ENCODE measurements around the gene ANKRD18B.
"Not testable (repeated sequence)": the region's sequence is repeated elsewhere in the genome, so short reads cannot be mapped to it uniquely, and the experiment has no call there.

Gene ANKRD18B

DNA sequence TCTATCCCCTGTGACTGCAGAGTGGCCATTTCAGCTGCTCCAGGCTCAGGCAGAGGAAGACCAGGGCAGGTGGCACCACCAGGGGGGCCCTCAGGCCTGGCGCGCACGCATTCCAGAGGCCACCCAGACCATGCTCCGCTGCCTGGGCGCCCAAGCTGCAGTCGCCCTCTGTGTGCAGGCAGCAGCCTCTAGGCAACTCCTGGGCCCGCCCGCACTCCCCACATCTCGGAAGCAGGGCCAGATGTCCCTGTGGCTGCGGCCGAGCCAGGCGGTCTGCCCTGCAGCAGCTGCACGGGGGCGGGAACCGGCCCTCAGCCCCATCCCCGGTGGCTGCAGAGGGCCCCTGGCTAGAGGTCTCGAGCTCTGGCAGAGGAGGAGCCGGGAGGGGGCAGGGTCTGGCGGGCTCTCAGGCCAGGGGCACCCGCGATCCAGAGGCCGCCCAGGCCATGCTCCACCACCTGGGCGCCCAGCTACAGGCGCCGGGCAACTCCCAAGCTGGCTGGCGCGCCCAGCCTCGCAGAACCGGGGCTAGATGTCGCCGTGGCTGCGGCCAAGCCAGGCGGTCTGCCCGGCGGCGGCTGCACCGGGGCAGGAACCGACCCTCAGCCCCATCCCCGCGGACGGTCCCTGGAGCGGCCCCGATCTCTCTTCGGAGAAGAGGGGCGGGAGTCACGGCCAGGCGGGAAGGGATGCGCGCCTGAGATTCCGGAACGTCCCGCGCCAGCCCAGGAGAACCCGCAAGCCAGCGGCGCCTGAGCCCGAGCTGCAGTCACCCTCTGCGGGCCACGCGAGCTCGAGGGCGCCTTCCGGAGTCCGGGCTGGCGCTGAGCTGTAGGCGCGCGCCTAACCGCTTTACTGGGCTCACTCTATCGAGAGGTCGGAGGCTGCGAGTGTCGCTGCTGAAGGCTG is at the start of gene ANKRD18B:
ANKRD18B (plus strand) TSS at position 855 of the 909 bp plus-strand sequence. CDS start 239 bp downstream, outside the sequence.
- H3K36me3 ChIP-seq: not testable (repeated sequence)

DNA sequence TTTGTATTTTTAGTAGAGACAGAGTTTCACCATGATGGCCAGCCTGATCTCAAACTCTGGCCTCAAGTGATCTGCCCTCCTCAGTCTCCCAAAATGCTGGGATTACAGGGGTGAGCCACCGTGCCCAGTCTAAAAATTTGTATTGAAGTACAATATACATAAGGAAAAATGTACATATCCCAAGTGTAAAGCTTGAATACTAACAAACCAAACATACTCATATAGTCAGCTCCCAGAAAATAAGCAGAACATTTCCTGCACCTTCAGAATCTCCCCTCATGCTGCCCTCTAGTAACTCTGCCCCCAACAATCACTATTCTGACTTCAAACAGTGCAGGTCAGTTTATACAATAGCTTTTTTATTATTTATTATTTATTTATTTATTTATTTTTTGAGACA is 48.7 kb upstream of the ANKRD18B start:
- no peaks in the 10 kb centered on the region for H3K27me3 ChIP-seq (ENCODE audit: insufficient read depth, low read depth, severe bottlenecking)
- TF ChIP-seq, protein P1, sequence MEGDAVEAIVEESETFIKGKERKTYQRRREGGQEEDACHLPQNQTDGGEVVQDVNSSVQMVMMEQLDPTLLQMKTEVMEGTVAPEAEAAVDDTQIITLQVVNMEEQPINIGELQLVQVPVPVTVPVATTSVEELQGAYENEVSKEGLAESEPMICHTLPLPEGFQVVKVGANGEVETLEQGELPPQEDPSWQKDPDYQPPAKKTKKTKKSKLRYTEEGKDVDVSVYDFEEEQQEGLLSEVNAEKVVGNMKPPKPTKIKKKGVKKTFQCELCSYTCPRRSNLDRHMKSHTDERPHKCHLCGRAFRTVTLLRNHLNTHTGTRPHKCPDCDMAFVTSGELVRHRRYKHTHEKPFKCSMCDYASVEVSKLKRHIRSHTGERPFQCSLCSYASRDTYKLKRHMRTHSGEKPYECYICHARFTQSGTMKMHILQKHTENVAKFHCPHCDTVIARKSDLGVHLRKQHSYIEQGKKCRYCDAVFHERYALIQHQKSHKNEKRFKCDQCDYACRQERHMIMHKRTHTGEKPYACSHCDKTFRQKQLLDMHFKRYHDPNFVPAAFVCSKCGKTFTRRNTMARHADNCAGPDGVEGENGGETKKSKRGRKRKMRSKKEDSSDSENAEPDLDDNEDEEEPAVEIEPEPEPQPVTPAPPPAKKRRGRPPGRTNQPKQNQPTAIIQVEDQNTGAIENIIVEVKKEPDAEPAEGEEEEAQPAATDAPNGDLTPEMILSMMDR (IDR thresholded peaks at IDR 0.05; ENCODE audit: low read depth, low read length): no peak
- peaks cover 13% of the 10 kb centered on the region for H3K36me3 ChIP-seq
- no peak overlapping the region for H3K27ac ChIP-seq
- no peak for DNase-seq
- H3K9me3 ChIP-seq (ENCODE audit: severe bottlenecking): no peaks in the 10 kb centered on the region
- no peak overlapping the region for H3K4me3 ChIP-seq (ENCODE audit: low read depth, low read length)

More for the DNA sequence above, at the start of gene ANKRD18B:
- DNase-seq: peak; percentile 88
- not testable (repeated sequence) for H3K9me3 ChIP-seq (ENCODE audit: severe bottlenecking); H3K27me3 ChIP-seq (ENCODE audit: insufficient read depth, low read depth, severe bottlenecking)
- peak within 1 kb of the TSS; percentile 76 for H3K4me3 ChIP-seq (ENCODE audit: low read depth, low read length)
- H3K27ac ChIP-seq: peak within 1 kb of the TSS; percentile 86
- TF ChIP-seq, protein P1 (IDR thresholded peaks at IDR 0.05; ENCODE audit: low read depth, low read length): peak; percentile 50

DNA sequence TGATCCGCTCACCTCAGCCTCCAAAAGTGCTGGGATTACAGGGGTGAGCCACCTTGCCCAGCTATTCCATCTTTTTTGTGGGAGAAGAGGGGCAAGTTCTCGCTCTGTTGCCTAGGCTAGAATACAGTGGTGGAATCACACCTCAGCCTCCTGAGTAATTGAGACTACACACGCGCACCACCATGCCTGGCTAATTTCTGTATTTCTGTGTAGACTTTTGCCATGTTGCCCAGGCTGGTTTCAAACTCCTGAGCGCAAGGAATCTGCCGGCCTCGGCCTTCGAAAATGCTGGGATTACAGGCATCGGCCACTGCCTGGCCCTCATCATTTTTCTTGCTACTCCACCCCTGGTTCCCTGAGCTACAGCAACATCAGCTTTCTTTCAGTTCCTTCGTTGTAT is 47.5 kb upstream of the ANKRD18B start:
- H3K4me3 ChIP-seq (ENCODE audit: low read depth, low read length): no peak overlapping the region
- H3K27ac ChIP-seq: no peak overlapping the region
- no peaks in the 10 kb centered on the region for H3K9me3 ChIP-seq (ENCODE audit: severe bottlenecking)
- DNase-seq: no peak
- TF ChIP-seq, protein P1 (IDR thresholded peaks at IDR 0.05; ENCODE audit: low read depth, low read length): no peak
- H3K27me3 ChIP-seq (ENCODE audit: insufficient read depth, low read depth, severe bottlenecking): no peaks in the 10 kb centered on the region
- H3K36me3 ChIP-seq: peaks cover 6% of the 10 kb centered on the region

DNA sequence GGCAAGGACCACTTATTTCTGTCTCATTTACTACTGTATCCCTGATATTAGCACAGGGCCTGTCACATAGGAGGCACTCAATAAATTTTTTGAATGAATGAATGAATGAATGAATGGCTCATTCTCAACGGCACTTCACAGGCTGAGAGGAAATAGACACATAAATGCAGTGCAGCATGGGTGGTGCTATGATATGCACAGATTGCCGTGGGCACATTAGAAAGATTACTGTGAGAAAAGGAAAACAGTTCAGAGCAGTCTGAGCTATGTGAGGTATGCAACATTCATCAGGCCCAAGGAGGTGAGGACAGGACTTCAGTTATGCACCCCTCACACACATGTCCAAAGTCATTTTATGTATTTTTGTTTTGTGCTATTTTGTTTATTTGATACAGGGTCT is 43.9 kb upstream of the ANKRD18B start:
- Histone ChIP-seq H3K27ac (no peak overlapping the region), H3K4me3 (ENCODE audit: low read depth, low read length) (no peak overlapping the region), H3K9me3 (ENCODE audit: severe bottlenecking) (no peaks in the 10 kb centered on the region), H3K36me3 (no peaks in the 10 kb centered on the region), H3K27me3 (ENCODE audit: insufficient read depth, low read depth, severe bottlenecking) (no peaks in the 10 kb centered on the region)
- no peak for DNase-seq
- TF ChIP-seq, protein P1 (IDR thresholded peaks at IDR 0.05; ENCODE audit: low read depth, low read length): no peak

DNA sequence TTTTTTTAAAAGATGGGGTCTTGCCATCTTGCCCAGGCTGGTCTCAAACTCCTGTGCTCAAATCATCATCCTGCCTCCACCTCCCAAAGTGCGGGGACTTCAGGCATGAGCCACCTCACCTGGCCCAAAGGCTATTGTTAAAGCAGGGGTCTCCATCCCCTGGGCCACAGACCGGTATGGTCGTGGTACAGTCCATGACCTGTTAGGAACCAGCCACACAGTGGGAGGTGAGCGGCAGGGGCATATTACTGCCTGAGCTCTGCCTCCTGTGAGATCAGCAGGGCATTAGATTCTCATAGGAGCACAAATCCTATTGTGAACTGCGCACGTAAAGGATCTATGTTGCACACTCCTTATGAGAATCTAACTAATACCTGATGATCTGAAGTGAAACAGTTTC is 43.1 kb upstream of the ANKRD18B start:
- DNase-seq: no peak
- H3K4me3 ChIP-seq (ENCODE audit: low read depth, low read length): no peak overlapping the region
- no peaks in the 10 kb centered on the region for H3K36me3 ChIP-seq

DNA sequence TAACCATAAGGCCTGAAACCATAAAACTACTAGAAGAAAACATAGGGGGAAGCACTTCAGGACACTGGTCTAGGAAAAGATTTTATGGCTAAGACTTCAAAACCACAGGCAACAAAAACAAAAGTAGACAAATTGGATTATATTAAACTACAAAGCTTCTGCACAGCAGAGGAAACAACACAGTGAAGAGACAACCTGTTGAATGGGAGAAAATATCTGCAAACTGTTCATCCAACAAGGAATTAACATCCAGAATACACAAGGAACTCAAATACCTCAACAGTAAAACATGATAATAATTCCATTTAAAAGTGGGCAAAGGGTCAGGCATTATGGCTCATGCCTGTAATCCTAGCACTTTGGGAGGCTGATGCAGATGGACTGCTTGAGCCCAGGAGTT is 38.7 kb upstream of the ANKRD18B start:
- DNase-seq; H3K36me3 ChIP-seq; H3K27ac ChIP-seq; H3K4me3 ChIP-seq (ENCODE audit: low read depth, low read length); H3K9me3 ChIP-seq (ENCODE audit: severe bottlenecking); H3K27me3 ChIP-seq (ENCODE audit: insufficient read depth, low read depth, severe bottlenecking): not testable (repeated sequence)

More for the DNA sequence above, 43.1 kb upstream of the ANKRD18B start:
- Histone ChIP-seq H3K9me3 (ENCODE audit: severe bottlenecking) (no peaks in the 10 kb centered on the region), H3K27ac (no peak overlapping the region), H3K27me3 (ENCODE audit: insufficient read depth, low read depth, severe bottlenecking) (no peaks in the 10 kb centered on the region)
- TF ChIP-seq, protein P1 (IDR thresholded peaks at IDR 0.05; ENCODE audit: low read depth, low read length): no peak

Measured in WERI-Rb-1 (cell line).